NOMO-1 (cell line): ENCODE measurements around the gene HMGCLL1.

Experiments used
- DNase-seq, 2 experiments: peaks; one replicate each; lab custom pipeline; 2025; ENCODE audit not compliant: unreplicated experiment in 2 of 2; lab: John Stamatoyannopoulos, UW

The HMGCLL1 gene

DNA sequence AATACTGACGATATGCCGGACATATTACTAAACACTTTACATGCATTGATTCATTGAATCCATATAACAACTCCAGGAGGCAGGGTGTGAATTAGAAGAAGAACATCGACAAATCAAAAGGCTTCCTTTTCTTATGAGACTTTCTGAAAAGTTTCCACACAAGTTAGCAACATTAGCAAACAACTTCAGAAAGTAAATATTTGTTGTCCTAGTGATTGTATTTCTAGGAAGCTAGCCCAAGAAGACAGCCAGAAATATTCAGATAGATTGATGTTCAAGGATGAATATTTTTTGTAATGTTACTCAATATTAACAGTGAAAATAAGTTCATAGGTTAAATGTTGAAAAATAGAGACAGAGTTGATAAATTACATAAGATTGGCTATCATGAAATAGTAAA is 131.1 kb downstream of the HMGCLL1 start:
- DNase-seq = no peak

DNA sequence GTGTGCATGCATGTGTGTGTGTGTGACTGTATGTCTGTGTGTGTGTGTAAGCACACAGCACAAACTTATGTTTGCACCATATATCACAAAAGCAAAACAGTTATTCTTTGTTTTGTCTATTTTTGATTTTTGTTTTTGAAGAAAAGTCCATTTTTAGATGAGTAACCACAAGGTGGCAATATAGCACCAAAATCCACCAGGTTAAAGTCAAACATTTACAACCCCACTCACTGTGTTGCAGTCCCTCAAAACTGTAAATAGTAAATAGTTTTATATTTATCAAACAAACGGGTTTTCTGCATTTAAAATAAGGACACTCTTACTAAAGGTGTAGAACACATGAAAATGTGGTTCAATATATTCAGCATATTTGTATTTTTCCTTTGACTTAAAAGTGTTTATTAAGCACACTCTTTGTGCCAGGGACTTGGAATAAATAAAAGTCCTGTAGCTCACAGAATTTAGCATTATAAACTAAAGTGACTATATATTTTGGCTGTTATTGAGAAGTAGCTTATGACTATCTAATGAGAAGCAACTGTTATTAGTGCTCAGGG is 133.3 kb downstream of the HMGCLL1 start:
- peak in 1 of 2 experiments; percentile 13 for DNase-seq

DNA sequence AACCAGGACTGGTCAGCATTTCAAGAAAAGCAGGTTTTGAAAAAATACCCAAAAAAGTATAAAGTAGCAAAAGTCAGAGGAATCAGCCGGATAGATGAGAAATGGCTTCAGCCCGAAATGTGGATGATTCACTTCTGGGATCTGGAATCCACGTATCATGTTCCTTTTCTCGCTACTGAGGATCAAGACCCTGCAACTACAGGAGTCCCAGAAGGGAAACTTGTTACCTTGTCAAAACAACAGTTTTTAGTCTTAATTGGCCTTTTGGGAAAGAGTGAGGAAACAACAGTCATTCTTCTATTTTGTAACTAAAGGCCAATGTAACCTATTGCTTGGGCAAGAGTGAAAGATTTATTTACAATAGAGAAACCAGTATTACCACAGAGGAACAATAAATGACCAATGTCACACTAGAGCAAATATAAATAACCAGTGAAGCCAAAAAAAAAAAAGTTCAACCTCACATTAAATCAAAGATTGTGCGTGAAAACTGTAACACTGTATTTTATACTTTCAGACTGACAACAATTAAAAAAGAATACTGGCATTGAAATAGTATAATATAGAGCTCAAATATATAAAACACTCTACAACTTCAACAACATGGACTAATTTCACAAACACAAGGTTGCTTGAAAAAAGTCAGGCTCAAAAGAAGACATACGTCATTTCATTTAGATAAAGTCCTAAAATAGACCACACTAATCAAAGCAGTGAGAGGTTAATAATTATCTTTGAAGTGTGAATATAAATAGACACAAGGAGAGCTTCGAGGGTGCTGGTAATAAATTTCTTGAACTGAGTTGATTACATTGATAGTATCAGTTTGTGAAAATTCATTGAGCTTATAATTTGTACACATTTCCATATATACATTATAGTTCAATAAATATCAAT is 135.5 kb downstream of the HMGCLL1 start:
- DNase-seq = no peak

DNA sequence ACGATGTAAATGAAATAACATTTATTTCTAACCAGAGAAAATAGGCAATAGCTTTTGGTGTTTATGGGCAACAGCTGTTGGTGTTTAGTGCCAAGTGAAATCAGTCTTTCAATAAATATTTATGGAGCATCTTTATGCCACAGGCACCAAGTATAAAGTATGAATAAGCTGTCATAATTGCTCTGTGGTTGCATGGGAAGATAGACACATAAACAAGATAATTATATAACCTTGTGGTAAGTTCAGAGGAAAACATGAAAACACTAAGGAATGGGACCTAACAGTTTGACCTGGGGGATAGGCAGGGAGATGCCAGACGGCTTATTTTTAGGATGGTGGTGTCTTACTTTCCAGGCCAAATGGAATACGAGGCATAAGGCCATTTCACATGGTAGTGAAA is 140.8 kb downstream of the HMGCLL1 start:
- DNase-seq = no peak

DNA sequence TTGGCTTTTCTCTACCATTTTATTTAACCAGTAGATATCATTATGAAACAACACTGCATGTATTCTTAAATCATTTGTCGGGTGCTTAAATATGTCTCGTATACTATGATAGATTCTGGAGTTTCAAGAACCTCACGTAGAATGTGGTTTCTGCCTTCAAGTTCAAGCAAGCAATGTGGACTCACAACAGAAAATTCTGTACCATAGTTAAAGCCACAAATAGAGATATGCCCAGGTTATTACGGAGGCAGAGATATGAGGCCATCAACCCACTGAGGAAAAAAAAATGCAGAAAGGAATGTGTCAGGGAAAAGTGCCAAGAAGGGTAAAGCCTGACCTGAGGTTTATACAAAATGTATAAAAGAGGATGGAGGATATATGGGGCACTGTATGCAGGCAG is 141.9 kb downstream of the HMGCLL1 start:
- DNase-seq = no peak

DNA sequence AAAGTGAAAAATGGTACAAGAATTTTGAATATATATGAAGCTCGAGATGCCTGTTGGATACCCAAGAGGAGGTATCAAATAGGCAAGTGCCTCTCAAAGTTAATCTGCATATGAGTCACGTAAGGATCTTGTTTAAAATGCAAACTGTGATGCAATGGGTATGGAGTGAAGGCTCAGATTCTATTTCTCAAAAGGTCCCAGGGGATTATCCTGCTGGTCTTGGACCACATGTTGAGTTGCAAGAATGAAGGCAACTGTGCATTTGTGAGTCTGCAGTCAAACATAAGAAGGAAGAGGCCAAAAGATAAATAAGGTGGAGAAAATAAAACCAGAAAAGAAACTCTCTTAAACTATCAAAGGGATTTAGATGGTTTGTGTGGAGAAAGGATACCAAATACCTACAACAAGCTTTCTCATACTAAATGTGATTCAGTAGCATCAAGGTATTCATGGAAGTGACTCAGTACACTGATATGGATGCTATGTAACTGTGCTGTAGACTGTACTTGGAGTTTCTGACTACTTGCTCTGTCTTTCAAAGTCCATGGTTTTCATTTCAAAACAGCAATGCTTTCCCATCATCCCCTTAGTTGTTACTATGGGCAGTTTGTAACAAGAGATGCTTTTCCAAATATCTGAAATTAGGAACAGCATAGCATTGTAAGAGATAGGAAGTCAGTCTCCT is 145.4 kb downstream of the HMGCLL1 start:
- no peak for DNase-seq

DNA sequence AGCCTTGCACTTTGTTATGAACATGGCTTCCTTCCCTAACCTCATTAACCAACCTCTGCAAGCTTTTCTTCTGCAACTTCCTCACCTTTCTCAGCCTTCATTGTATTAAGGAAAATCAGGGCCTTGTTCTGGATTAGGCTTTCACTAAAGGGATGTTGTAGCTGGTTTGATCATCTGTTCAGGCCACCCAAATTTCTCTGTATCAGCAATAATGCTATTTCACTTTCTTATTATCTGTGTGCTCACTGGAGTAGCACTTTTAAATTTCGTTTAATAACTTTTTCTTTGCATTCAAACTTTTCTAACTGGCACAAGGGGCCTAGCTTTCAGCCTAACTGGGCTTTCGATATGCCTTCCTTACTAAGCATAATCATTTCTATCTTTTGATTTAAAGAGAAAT is 155.1 kb downstream of the HMGCLL1 start:
- DNase-seq = no peak

DNA sequence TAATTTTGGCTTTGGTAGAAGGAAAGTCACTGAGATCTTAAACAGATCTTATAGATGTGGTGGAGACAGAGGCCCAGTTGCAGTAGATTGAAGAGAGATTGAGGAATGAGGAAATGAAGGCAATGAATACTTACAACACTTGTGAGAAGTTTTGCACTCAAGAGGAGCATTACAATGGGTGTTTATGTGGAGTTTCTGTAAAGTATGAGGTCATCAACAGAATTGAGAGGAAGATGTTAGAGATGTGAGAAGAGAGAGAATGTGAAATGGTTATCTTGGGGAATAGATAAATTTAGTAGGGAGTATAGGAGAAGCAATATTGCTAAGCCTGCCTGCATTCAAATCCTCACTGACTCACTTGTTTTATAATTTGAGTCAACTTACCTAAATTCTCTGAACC is 168.3 kb downstream of the HMGCLL1 start:
- DNase-seq = no peak

DNA sequence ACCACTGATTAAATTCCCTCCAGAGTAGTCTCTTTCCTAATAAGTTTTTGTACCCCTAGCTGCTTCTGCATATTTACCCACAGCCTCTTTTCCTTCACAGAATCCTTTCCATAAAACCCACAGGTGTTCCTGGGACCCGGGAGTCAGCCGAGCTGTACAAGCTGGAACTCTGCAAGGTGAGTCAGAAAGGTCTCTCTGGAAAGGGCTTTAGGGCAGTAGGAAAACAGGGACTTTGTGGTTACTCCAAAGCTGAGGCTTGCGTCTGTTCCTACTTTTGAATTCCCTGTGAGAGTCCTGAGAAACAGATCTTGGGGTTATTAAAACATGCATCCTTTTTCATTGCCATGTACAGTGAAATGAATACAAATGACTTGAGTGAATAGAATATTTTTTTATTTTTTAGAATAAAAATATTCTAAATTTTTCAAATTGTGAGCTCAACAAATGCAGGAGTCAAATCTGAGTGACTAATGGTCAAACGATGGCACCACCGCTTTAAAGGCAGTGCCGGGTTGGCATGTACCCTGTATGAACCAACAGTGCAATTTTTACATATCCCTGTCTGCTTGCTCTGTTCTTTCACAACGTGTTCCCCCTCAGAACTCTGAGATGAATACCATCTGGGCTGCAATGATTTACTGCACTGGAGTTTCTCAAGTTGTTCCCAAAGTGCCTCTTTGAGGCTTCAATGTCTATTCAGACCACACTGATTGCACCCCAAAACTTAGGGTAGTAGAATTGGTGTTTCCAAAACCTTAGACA is 173.3 kb downstream of the HMGCLL1 start:
- DNase-seq = no peak

DNA sequence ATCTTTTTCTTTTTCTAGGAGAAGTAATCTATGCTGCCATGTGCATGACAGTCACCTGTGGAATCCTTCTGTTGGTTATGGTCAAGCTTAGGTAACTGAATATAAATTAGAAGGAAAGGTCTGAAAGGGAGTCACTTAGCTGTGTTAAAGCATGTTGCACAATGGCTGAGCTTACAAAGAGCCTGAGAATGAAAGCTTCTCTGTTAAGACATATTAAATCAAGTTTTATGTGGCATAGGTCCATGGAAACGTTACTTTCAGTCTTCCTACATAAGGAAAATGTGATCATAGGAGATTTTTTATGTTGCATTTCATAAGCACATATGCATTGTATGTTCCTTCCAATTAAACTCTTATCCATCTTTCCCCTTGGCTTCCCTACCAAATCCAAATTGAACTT is 179.6 kb downstream of the HMGCLL1 start:
- no peak for DNase-seq

DNA sequence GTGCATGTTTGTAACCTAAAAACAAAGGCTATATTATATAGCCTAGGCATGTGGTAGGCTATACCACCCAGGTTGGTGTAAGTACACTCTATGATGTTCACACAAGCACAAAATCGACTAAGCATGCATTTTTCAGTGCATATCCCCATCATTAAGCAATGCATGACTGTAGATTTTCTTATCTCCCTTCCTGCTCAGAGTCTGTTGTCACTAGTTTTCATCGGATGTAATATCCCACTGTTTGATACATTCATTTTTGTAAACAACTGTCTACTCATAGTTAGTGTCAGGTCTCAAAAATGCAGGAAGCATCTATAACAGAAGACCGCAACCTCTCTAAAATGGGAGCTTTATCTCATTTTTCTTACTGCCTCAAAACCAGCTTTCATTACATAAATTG is 181.0 kb downstream of the HMGCLL1 start:
- DNase-seq = no peak

DNA sequence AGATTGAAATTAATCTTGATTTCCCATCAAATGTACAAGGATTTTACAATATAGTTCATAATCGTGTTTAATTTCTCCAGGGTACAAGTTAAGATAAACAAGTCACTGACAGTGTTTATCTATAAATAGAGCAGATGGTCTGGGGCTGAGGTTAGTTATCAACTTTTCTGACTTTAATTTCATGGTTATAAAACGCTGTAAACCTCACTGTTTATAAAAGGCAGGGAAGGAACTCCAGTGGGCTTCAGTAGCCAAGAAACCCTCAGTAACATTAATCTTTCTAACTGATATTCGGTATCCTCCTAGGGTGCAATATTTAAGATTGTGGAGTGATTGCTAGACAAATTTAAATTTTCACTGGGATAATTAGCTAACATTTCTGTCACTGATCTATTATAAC is 183.1 kb downstream of the HMGCLL1 start:
- no peak for DNase-seq

DNA sequence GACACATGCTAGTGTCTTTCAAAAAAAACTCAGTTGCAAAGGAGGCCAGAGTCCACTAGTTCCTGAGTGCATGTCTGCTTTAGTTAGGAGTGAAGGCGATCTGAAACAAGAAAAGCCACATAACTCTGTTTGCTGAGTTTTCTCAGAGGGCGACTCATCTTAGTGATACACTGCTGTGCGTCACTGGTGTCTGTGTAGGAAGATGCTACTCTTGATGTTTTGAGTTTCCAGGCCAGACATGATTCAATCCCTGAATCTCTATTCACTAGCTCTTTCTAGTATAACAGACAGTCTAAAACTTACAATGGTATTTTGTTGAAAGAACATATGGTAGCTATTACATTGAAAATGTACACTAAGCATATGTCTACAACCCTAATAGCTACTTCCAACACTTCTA is 190.8 kb downstream of the HMGCLL1 start:
- DNase-seq = no peak
